Left ventricle myocardium inferior (tissue), 1 donor: Measurements from ENCODE around the gene REEP6. TPM values are rescaled to one million over a fixed set of nuclear protein-coding genes. Genes with fewer than 3 reads are reported as not detected.

Experiments used
- DNase-seq: peaks from one replicate; pipeline ENCODE4 v3.0.0-alpha.2; 2020
- H3K27ac ChIP-seq: fragments of 200-600 bp; replicated peaks from 2 replicates; pipeline ENCODE4 v1.8.0; 2021
- H3K27me3 ChIP-seq: fragments of 200-600 bp; 2 replicates; pipeline ENCODE4 v1.8.0; 2021; ENCODE audit warnings: low read depth
- H3K36me3 ChIP-seq: fragments of 200-600 bp; 2 replicates; pipeline ENCODE4 v1.8.0; 2021
- H3K4me1 ChIP-seq: fragments of 200-600 bp; 2 replicates; pipeline ENCODE4 v1.8.0; 2021
- H3K4me3 ChIP-seq: fragments of 200-600 bp; 2 replicates; pipeline ENCODE4 v1.8.0; 2021; ENCODE audit warnings: mild to moderate bottlenecking, moderate library complexity
- H3K9me3 ChIP-seq: fragments of 200-600 bp; replicated peaks from 2 replicates; pipeline ENCODE4 v1.8.0; 2021
- intact Hi-C: fragments of 100-400 bp; cut with micrococcal nuclease; formaldehyde crosslinking; loops from one replicate; pipeline ENCODE4 v1.11.0; 2022
- total RNA-seq: library from RNA; stranded (reverse); fragmentation: NEBNext Ultra II Directional; extraction: Animal tissue kit (Norgen Biotek cat#: 25700); gene quantifications from one replicate; pipeline ENCODE4 v1.2.1, GENCODE V29; 2021
- TF ChIP-seq, protein P1 (sequence below): fragments of 200-600 bp; IDR thresholded peaks from 2 replicates; pipeline ENCODE4 v1.8.0; 2021; ENCODE audit warnings: antibody characterized with exemption, mild to moderate bottlenecking, borderline replicate concordance
- donor health status: DM: no; HTN: yes; CAD: no; lungs with severe emphysema.

The REEP6 gene
- total RNA-seq, 1 donor from 2014 or later = 1.9 TPM

DNA sequence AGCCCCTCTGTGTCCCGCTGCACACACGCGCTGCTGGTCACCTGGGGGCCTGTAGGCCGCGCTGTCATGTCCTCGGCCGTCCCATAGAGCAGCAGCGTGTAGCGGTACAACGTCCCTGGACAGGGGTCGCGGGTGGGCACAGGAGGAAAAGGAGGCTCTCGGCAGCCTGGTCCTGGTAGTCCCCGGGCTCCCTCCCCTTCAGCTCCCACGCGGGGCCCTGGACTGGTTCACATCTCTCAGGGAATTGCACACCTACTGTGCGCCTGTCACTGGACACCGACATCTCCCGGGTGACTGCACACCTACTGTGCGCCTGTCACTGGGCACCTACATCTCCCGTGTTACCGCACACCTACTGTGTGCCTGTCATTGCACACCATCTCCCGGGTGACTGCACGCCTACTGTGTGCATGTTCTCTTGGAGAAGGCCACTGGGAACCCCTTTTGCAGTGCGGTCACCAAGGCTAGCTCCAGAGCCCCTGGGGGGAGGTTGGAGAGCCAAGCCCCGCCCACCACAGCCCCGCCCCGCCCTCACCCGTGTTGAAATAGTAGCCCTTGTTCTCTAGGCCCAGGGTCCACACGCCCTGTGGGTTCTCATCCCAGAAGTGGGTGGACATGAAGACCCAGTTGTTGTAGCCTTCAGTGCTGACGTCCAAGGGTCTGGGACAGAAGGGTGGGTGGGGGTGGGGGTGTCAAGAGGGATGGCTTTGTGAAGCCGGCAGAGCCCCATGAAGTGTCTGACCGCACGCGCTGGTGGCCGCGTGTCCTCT, 8.4 kb upstream of the REEP6 start:
- intact Hi-C loops = no loop called here

DNA sequence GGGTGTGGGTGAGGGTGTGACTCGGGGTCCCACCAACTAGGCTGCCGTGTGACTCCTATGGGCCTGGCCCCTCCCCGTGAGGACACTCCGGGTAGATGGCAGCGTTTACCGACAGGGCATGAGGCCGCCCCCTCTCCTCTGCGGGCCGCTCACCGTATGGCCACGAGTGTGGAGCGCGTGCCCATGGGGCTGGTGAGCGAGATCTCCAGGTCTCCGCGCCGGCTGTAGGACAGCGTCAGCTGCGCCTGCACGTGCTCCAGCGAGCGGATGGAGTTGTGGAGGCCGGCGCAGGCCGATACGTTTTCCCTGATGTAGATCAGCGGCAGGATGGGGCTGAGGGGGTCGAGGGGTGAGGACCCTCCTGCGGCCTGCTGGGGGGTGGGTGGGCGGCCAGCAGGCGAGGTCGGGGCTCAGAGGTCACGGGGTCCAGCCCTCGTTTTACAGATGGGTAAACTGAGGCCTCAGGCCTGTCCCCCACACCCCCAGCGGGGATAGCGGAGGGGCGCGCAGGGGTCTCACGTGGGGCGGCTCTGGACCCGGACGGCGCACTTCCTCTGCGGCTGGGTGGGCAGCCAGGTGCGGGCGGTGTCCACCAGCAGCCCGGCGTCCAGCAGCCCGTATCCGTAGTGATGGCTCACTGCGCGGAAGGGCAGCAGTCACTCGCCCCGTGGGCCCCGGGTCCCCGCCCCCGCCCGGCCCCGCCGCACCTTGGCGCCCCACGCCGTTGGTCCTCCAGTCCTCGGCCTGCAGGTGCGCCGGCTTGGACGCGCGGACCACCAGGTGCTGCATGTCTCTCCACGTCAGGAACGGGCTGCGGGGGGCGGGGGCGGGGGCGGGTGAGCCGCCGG, 7.6 kb upstream of the REEP6 start:
- intact Hi-C loops = no loop called here
- H3K4me3 ChIP-seq = no peak overlapping the region
- H3K4me1 ChIP-seq = peaks cover 12% of the 10 kb centered on the region
- no peaks in the 10 kb centered on the region for H3K27me3 ChIP-seq
- no peak overlapping the region for H3K27ac ChIP-seq
- no peaks in the 10 kb centered on the region for H3K9me3 ChIP-seq
- H3K36me3 ChIP-seq = no peaks in the 10 kb centered on the region
- TF ChIP-seq, protein P1, sequence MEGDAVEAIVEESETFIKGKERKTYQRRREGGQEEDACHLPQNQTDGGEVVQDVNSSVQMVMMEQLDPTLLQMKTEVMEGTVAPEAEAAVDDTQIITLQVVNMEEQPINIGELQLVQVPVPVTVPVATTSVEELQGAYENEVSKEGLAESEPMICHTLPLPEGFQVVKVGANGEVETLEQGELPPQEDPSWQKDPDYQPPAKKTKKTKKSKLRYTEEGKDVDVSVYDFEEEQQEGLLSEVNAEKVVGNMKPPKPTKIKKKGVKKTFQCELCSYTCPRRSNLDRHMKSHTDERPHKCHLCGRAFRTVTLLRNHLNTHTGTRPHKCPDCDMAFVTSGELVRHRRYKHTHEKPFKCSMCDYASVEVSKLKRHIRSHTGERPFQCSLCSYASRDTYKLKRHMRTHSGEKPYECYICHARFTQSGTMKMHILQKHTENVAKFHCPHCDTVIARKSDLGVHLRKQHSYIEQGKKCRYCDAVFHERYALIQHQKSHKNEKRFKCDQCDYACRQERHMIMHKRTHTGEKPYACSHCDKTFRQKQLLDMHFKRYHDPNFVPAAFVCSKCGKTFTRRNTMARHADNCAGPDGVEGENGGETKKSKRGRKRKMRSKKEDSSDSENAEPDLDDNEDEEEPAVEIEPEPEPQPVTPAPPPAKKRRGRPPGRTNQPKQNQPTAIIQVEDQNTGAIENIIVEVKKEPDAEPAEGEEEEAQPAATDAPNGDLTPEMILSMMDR = no peak
- DNase-seq = no peak

More for the DNA sequence above, 8.4 kb upstream of the REEP6 start:
- Histone ChIP-seq H3K9me3 (no peaks in the 10 kb centered on the region), H3K4me1 (peaks cover 20% of the 10 kb centered on the region), H3K36me3 (no peaks in the 10 kb centered on the region), H3K27ac (no peak overlapping the region), H3K4me3 (no peak overlapping the region), H3K27me3 (no peaks in the 10 kb centered on the region)
- TF ChIP-seq, protein P1 = no peak
- no peak for DNase-seq

DNA sequence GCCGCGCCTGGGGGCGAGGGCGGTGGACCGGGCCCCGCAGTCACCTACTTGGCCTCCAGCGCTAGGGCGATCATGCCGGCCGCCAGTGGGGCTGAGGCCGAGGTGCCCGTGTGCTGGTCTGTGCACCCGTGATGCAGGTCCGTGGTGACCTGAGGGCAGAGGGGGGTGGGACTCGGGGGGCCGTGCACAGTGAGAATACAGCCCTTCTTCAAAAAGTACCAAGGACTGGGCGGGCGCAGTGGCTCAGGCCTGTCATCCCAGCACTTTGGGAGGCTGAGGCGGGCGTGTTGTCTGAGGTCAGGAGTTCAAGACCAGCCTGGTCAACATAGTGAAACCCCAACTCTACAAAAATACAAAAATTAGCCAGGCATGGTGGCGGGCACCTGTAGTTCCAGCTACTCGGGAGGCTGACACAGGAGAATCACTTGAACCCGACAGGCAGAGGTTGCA, 7.0 kb upstream of the REEP6 start:
- H3K27me3 ChIP-seq = no peaks in the 10 kb centered on the region
- no peak for DNase-seq
- no peak overlapping the region for H3K4me3 ChIP-seq
- H3K4me1 ChIP-seq = peaks cover 7% of the 10 kb centered on the region
- intact Hi-C loops = no loop called here
- no peak overlapping the region for H3K27ac ChIP-seq
- no peaks in the 10 kb centered on the region for H3K36me3 ChIP-seq
- TF ChIP-seq, protein P1 = no peak
- no peaks in the 10 kb centered on the region for H3K9me3 ChIP-seq

DNA sequence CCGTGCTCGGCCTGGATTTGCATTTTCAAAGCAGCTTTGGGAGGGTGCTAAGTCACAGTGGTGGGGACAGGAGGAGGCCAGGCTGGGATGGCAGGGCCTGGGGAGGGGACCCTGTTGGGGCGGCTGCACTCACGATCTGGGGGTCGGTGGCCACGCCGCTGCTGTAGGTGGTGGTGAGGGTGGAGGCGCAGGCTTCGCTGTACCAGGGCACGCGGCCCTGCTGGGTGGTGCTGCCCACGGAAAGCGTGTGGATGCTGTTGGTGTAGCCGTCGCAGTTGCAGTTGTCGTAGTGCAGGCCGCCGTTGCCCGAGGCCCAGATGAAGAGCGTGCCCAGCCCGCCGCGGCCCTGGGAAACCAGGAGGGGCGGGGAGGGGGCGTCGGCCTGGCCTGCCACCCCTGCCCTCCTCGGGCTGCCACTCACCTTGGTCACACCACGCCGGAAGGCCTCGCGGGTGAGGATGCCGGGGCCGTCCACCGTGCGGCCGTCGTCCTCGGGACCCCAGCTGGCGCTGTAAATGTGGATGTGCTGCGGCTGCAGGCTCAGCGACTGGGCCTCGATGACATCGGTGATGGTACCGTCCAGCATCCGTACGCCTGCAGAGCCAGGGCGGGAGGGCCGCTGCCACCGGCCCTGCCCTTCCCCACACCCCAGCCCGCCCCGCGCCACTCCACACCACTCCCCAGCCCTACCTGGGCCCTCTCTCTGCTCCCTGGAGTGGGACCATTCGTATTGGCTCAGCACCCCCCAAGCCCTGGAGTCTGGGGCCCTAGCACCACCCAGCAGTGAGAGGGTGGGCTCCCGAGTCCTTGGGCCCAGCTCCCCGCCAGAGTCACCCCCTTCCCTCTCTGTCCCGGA, 4.0 kb upstream of the REEP6 start:
- H3K4me3 ChIP-seq = no peak overlapping the region
- intact Hi-C loops = no loop called here
- H3K9me3 ChIP-seq = no peaks in the 10 kb centered on the region
- H3K27ac ChIP-seq = no peak overlapping the region
- no peaks in the 10 kb centered on the region for H3K36me3 ChIP-seq
- peaks cover 20% of the 10 kb centered on the region for H3K4me1 ChIP-seq
- H3K27me3 ChIP-seq = peaks cover 9% of the 10 kb centered on the region
- DNase-seq = no peak
- TF ChIP-seq, protein P1 = no peak
